H1 (cell line): ENCODE results near the gene COX5A. TPM values are rescaled to one million over a fixed set of nuclear protein-coding genes. Genes with fewer than 3 reads are reported as not detected.

Experiments
- CTCF ChIA-PET: fragments of 300-600 bp; sonication (Branson Sonifier 250); formaldehyde crosslinking; loops from one replicate; lab custom pipeline; 2021; ENCODE audit not compliant: partially characterized antibody; lab: Charles Lee
- POLR2A ChIA-PET: fragments of 300-600 bp; sonication (Branson Sonifier 250); formaldehyde crosslinking; loops from one replicate; lab custom pipeline; 2021; ENCODE audit warnings: inconsistent platforms; ENCODE audit not compliant: partially characterized antibody; lab: Charles Lee
- DNase-seq, 2 experiments: peaks; one replicate each; pipeline versions ENCODE4 v3.0.0 to v3.0.0-alpha.2; 2010 to 2022; ENCODE audit warnings: low spot score in 2 of 2, low read depth in 1 of 2, mixed read lengths in 1 of 2
- FAIRE-seq: peaks from 2 replicates; lab custom pipeline; 2011; peaks lifted over from hg19 to GRCh38; lab: Jason Lieb, UNC
- H2AFZ ChIP-seq: 2 replicates; pipeline ENCODE4 v1.8.1; 2012; ENCODE audit warnings: low read length, inconsistent platforms
- H2AK5ac ChIP-seq: 2 replicates; pipeline ENCODE4 v1.6.1; 2013; ENCODE audit warnings: low read depth, low read length
- H2BK120ac ChIP-seq: replicated peaks from 2 replicates; pipeline ENCODE3; 2013; ENCODE audit warnings: low read depth, low read length, inconsistent platforms
- H2BK12ac ChIP-seq: 2 replicates; pipeline ENCODE4 v1.6.1; 2013; ENCODE audit warnings: low read depth, low read length
- H2BK15ac ChIP-seq: 2 replicates; pipeline ENCODE4 v1.6.1; 2013; ENCODE audit warnings: low read length
- H2BK20ac ChIP-seq: 2 replicates; pipeline ENCODE4 v1.6.1; 2013; ENCODE audit warnings: low read length
- H2BK5ac ChIP-seq: 2 replicates; pipeline ENCODE4 v1.6.1; 2013; ENCODE audit warnings: low read depth, low read length
- H3K14ac ChIP-seq: 2 replicates; pipeline ENCODE4 v1.6.1; 2013; ENCODE audit warnings: inconsistent platforms; ENCODE audit not compliant: insufficient read length
- H3K18ac ChIP-seq: 2 replicates; pipeline ENCODE4 v1.6.1; 2013; ENCODE audit warnings: low read length; ENCODE audit errors: extremely low read depth
- H3K23ac ChIP-seq: 2 replicates; pipeline ENCODE4 v1.6.1; 2013; ENCODE audit warnings: inconsistent platforms; ENCODE audit not compliant: insufficient read length
- H3K23me2 ChIP-seq: 2 replicates; pipeline ENCODE4 v1.6.1; 2013; ENCODE audit warnings: low read depth, low read length
- H3K27ac ChIP-seq: 2 replicates; pipeline ENCODE4 v1.6.1; 2011; ENCODE audit warnings: low read depth, low read length, inconsistent platforms
- H3K27me3 ChIP-seq, 4 experiments: replicated peaks in 1 of 4; 1 replicate in 1 of 4; 2 replicates in 3 of 4; pipeline versions ENCODE4 v1.6.1 to v1.8.1; 2011 to 2013; ENCODE audit warnings: low read length in 3 of 4, mild to moderate bottlenecking in 3 of 4, inconsistent platforms in 2 of 4, mixed read lengths in 2 of 4, moderate library complexity in 1 of 4; ENCODE audit not compliant: control insufficient read depth in 3 of 4, insufficient read depth in 3 of 4; ENCODE audit errors: extremely low read depth in 1 of 4
- H3K36me3 ChIP-seq, 4 experiments: 2 replicates each; pipeline versions ENCODE4 v1.6.1 to v1.8.1; 2011 to 2013; ENCODE audit warnings: mild to moderate bottlenecking in 4 of 4, low read length in 3 of 4, moderate library complexity in 2 of 4, control low read depth in 1 of 4, inconsistent platforms in 1 of 4; ENCODE audit not compliant: insufficient read depth in 4 of 4, control insufficient read depth in 2 of 4
- H3K4ac ChIP-seq: replicated peaks from 2 replicates; pipeline ENCODE3; 2013; ENCODE audit warnings: low read length, low read depth, mixed read lengths, inconsistent platforms; ENCODE audit not compliant: insufficient read length
- H3K4me1 ChIP-seq, 4 experiments: replicated peaks in 1 of 4; 1 replicate in 1 of 4; 2 replicates in 3 of 4; pipeline versions ENCODE4 v1.6.1 to v1.8.1; 2011 to 2013; ENCODE audit warnings: low read length in 3 of 4, inconsistent platforms in 2 of 4, mixed read lengths in 1 of 4; ENCODE audit not compliant: insufficient read depth in 4 of 4, control insufficient read depth in 3 of 4
- H3K4me2 ChIP-seq, 2 experiments: 2 replicates each; pipeline versions ENCODE4 v1.6.1 to v1.8.1; 2011 to 2013; ENCODE audit warnings: low read depth in 2 of 2, low read length in 2 of 2, control low read depth in 1 of 2, inconsistent platforms in 1 of 2, mild to moderate bottlenecking in 1 of 2; ENCODE audit not compliant: insufficient read depth in 1 of 2
- H3K4me3 ChIP-seq, 4 experiments: fragments of 200-600, 300-600 bp in 1 of 4; sonication (generic), shearing (Covaris generic), sonication (Bioruptor Twin) in 1 of 4; 2 replicates each; pipeline versions ENCODE4 v1.5.1 to v1.8.1; 2011 to 2016; ENCODE audit warnings: low read length in 4 of 4, low read depth in 3 of 4, control low read depth in 2 of 4, inconsistent platforms in 2 of 4, mild to moderate bottlenecking in 2 of 4, mixed read lengths in 1 of 4, moderate library complexity in 1 of 4; ENCODE audit not compliant: insufficient read depth in 2 of 4; ENCODE audit errors: extremely low read depth in 1 of 4
- H3K56ac ChIP-seq: replicated peaks from 2 replicates; pipeline ENCODE3; 2013; ENCODE audit warnings: low read depth, mild to moderate bottlenecking, mixed read lengths, low read length, inconsistent platforms; ENCODE audit not compliant: insufficient read length
- H3K79me1 ChIP-seq: 2 replicates; pipeline ENCODE4 v1.6.1; 2013; ENCODE audit warnings: low read depth, low read length, control low read depth
- H3K79me2 ChIP-seq, 2 experiments: 2 replicates each; pipeline versions ENCODE4 v1.6.1 to v1.8.1; 2012 to 2013; ENCODE audit warnings: low read length in 2 of 2, mild to moderate bottlenecking in 2 of 2, inconsistent platforms in 1 of 2; ENCODE audit not compliant: insufficient read depth in 2 of 2, control insufficient read depth in 1 of 2
- H3K9ac ChIP-seq, 4 experiments: replicated peaks in 1 of 4; 1 replicate in 1 of 4; 2 replicates in 3 of 4; pipeline versions ENCODE4 v1.6.1 to v1.8.1; 2011 to 2013; ENCODE audit warnings: low read depth in 3 of 4, low read length in 3 of 4, control low read depth in 2 of 4, mild to moderate bottlenecking in 2 of 4, moderate library complexity in 2 of 4, inconsistent platforms in 1 of 4; ENCODE audit errors: extremely low read depth in 1 of 4
- H3K9me3 ChIP-seq, 2 experiments: 2 replicates each; pipeline versions ENCODE4 v1.6.1 to v1.8.1; 2012 to 2013; ENCODE audit warnings: mild to moderate bottlenecking in 2 of 2, moderate library complexity in 2 of 2, control low read depth in 1 of 2, inconsistent platforms in 1 of 2, low read depth in 1 of 2, low read length in 1 of 2, mixed read lengths in 1 of 2; ENCODE audit not compliant: insufficient read depth in 2 of 2
- H4K20me1 ChIP-seq, 2 experiments: replicated peaks in 1 of 2; 2 replicates each; pipeline versions ENCODE3 to v1.8.1; 2011 to 2013; ENCODE audit warnings: inconsistent platforms in 2 of 2, low read length in 2 of 2, mild to moderate bottlenecking in 1 of 2; ENCODE audit not compliant: insufficient read depth in 2 of 2, control insufficient read depth in 1 of 2
- H4K5ac ChIP-seq: 2 replicates; pipeline ENCODE4 v1.6.1; 2013; ENCODE audit warnings: low read length, low read depth, mixed read lengths, inconsistent platforms; ENCODE audit not compliant: insufficient read length
- H4K8ac ChIP-seq: 2 replicates; pipeline ENCODE4 v1.8.0; 2013; ENCODE audit warnings: mild to moderate bottlenecking, moderate library complexity, low read length, inconsistent platforms; ENCODE audit not compliant: insufficient read depth; ENCODE audit errors: extremely low read depth
- H4K91ac ChIP-seq: replicated peaks from 2 replicates; pipeline ENCODE3; 2013; ENCODE audit warnings: low read length, mixed read lengths, inconsistent platforms; ENCODE audit not compliant: insufficient read length
- RBBP5 ChIP-seq: IDR thresholded peaks from 2 replicates; pipeline ENCODE4 v1.7.1; 2012; ENCODE audit warnings: low read depth, mild to moderate bottlenecking, inconsistent platforms, low read length, moderate library complexity, borderline replicate concordance
- TBP ChIP-seq: IDR thresholded peaks from 2 replicates; pipeline ENCODE4 v1.6.1; 2011; ENCODE audit warnings: low read depth, low read length, improper control_type of control experiment
- WGBS, 2 experiments: shearing (Covaris generic) in 1 of 2; methylation state at CpG; one replicate each; pipeline versions ENCODE4 v1.1.6 to v1.1.7; 2013 to 2015; ENCODE audit warnings: low lambda C conversion rate in 2 of 2, mixed read lengths in 2 of 2, inconsistent platforms in 1 of 2, low coverage in 1 of 2, missing lambda C conversion rate in 1 of 2; ENCODE audit not compliant: insufficient replicate concordance in 2 of 2, insufficient coverage in 1 of 2, insufficient read length in 1 of 2; ENCODE audit errors: extremely low coverage in 1 of 2, missing lambda C conversion rate in 1 of 2; 5-methylcytosine and 5-hydroxymethylcytosine counted together
- polyA plus RNA-seq, 7 experiments: library from polyadenylated mRNA; depleted of rRNA in 3 of 7; stranded (reverse) in 5 of 7; unstranded in 2 of 7; fragments of >200 nt in 5 of 7; fragments of 200-250 nt in 2 of 7; gene quantifications; 1 replicate in 5 of 7; 2 replicates in 1 of 7; 4 replicates in 1 of 7; pipeline versions ENCODE4 v1.2.1 to v1.2.3, GENCODE V29; 2011 to 2013; ENCODE audit warnings: missing spikeins in 2 of 7, mixed read lengths in 2 of 7
- total RNA-seq: library from RNA; stranded (reverse); fragmentation: NEBNext Ultra II Directional; extraction: Animal tissue kit (Norgen Biotek cat#: 25700); gene quantifications from 2 replicates; pipeline ENCODE4 v1.2.1, GENCODE V29; 2021
- TF ChIP-seq, protein P1 (sequence below): IDR thresholded peaks from 2 replicates; pipeline ENCODE4 v1.6.1; 2012; ENCODE audit warnings: inconsistent platforms

COX5A gene
- total and polyA plus RNA-seq, 2 of the 8 experiments (the other 6 are each of a cell fraction or from before 2014, with no cell fraction given): 270 to 367 TPM

- POLR2A ChIA-PET: interaction anchor here (0.6 to 1.8 kb wide), 9 partner anchors 10 to 113 kb away, joined by 3 to 12 read pairs (median 3); partner anchors contain the start of genes FAM219B and MPI
- peaks cover 0 to 5% of the 10 kb centered on the region in 2 experiments for H4K20me1 ChIP-seq
- H3K79me2 ChIP-seq: peaks cover 0 to 32% of the 10 kb centered on the region in 2 experiments; a peak in 2 of 4 replicates
- H3K79me1 ChIP-seq: peaks cover 2% of the 10 kb centered on the region; the same call in 1 of the 2 replicates
- H3K56ac ChIP-seq: no peak overlapping the region
- TF ChIP-seq RBBP5 (0 out of 2 replicates have a peak, but pooled peaks have one; percentile 5), TBP (no peak)
- TF ChIP-seq, protein P1, sequence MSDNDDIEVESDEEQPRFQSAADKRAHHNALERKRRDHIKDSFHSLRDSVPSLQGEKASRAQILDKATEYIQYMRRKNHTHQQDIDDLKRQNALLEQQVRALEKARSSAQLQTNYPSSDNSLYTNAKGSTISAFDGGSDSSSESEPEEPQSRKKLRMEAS: 0 out of 2 replicates have a peak, but pooled peaks have one; percentile 3
- TF ChIP-seq, all 59 proteins: peak for 2
- Histone ChIP-seq H3K9ac (no peak overlapping the region), H2AFZ (peak overlapping the region; percentile 96), H2BK5ac (peak overlapping the region; percentile 89; the same call in 1 of the 2 replicates), H3K23ac (no peak overlapping the region), H3K4ac (no peak overlapping the region), H3K4me3 (peak overlapping the region; percentile 52 to 94 (median 86)), H4K5ac (peak overlapping the region; percentile 5), H4K91ac (no peak overlapping the region), H3K4me2 (peak overlapping the region; percentile 85 to 98), H3K27me3 (no peaks in the 10 kb centered on the region), H2BK12ac (peak overlapping the region; percentile 94; the same call in 1 of the 2 replicates), H3K18ac (peak overlapping the region; percentile 95), H3K36me3 (no peaks in the 10 kb centered on the region), H2BK15ac (0 out of 2 replicates have a peak overlapping the region, but pooled peaks have one; percentile 12), H4K8ac (no peak overlapping the region), H3K4me1 (peaks cover 0 to 3% (median 0%) of the 10 kb centered on the region in 4 experiments; a peak in 1 of 7 replicates), H2BK20ac (no peak overlapping the region), H3K14ac (no peak overlapping the region), H2AK5ac (no peak overlapping the region), H2BK120ac (no peak overlapping the region), H3K23me2 (peaks cover 5% of the 10 kb centered on the region; the same call in 1 of the 2 replicates), H3K9me3 (no peaks in the 10 kb centered on the region), H3K27ac (no peak overlapping the region)
- FAIRE-seq: no peak
- no peak for DNase-seq
- CTCF ChIA-PET: interaction anchor here (0.6 to 2.4 kb wide), 8 partner anchors 10 to 1374 kb away, joined by 3 to 16 read pairs (median 4); partner anchors contain the start of genes MPI and ULK3
- 35% methylated on average over 15 of the region's 16 CpGs; no CpG with 5 or more reads in 1 of the 2 experiments for WGBS, 2 experiments
These were observed 64.0 kb downstream of the COX5A start for GRCh38 chr15:74873756-74874424.
